Measurements from ENCODE around the gene SLC38A7.

- TF ChIP-seq, protein P1, sequence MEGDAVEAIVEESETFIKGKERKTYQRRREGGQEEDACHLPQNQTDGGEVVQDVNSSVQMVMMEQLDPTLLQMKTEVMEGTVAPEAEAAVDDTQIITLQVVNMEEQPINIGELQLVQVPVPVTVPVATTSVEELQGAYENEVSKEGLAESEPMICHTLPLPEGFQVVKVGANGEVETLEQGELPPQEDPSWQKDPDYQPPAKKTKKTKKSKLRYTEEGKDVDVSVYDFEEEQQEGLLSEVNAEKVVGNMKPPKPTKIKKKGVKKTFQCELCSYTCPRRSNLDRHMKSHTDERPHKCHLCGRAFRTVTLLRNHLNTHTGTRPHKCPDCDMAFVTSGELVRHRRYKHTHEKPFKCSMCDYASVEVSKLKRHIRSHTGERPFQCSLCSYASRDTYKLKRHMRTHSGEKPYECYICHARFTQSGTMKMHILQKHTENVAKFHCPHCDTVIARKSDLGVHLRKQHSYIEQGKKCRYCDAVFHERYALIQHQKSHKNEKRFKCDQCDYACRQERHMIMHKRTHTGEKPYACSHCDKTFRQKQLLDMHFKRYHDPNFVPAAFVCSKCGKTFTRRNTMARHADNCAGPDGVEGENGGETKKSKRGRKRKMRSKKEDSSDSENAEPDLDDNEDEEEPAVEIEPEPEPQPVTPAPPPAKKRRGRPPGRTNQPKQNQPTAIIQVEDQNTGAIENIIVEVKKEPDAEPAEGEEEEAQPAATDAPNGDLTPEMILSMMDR (IDR thresholded peaks at IDR 0.05) = no peak
- TF ChIP-seq POLR2A (IDR thresholded peaks at IDR 0.05) (no peak), EP300 (IDR thresholded peaks at IDR 0.05) (no peak)
These were observed 48.1 kb downstream of the SLC38A7 start for GRCh38 chr16:58636466-58636865.
